ENCODE measurements around the gene CENATAC.

The CENATAC gene

DNA sequence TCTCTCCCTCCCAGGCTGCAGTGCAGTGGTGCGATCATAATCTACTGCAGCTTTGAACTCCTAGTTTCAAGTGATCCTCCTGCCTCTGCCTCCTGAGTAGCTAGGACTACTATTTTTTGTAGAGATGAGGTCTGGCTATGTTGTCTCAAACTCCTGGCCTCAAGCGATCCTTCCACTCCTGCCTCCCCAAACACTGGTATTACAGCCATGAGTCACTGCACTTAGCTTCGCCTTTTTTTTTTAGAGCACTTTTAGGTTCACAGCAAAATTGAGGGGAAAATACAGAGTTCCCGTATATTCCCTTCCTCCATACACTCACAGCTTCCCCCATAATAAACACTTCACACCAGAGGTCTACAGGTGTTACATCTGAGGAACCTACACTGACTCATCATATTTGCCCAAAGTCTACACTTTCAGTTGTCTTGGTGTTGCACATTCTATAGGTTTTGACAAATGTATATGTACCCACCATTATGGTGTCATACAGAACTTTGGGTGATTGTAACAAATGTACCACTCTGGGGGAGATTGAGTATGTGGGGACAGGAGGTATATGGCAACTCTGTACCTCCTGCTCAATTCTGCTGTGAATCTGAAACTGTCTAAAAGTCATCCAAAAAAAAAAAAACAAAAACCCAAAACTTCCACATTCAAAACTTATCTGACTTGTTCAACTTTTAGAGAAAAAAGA, 44.0 kb downstream of the CENATAC start:
- H3K27me3 ChIP-seq (replicated peaks; ENCODE audit: insufficient read depth, low read length): no peaks in the 10 kb centered on the region
- 0 out of 2 replicates have a peak overlapping the region, but pooled peaks have one; percentile 56 for H2AFZ ChIP-seq (ENCODE audit: low read length)
- peaks cover 15% of the 10 kb centered on the region for H3K4me1 ChIP-seq (ENCODE audit: low read length)
- no peaks in the 10 kb centered on the region for H3K9me3 ChIP-seq (replicated peaks; ENCODE audit: insufficient read depth, low read length)
- H3K4me3 ChIP-seq (ENCODE audit: low read length): no peak overlapping the region
- peak overlapping the region; percentile 32; the same call in 1 of the 2 replicates for H3K27ac ChIP-seq (ENCODE audit: low read length)
- H3K9ac ChIP-seq (ENCODE audit: low read length): no peak overlapping the region
- H3F3A ChIP-seq (ENCODE audit: insufficient read depth, low read length): peaks cover 21% of the 10 kb centered on the region
- no peaks in the 10 kb centered on the region for H3K9me2 ChIP-seq (replicated peaks; ENCODE audit: insufficient read depth, low read length)
- peak overlapping the region; percentile 41; the same call in 1 of the 2 replicates for H3K4me2 ChIP-seq (ENCODE audit: low read depth, low read length)
- no peaks in the 10 kb centered on the region for H4K20me1 ChIP-seq (ENCODE audit: insufficient read depth, low read length)
- H3K36me3 ChIP-seq (replicated peaks; ENCODE audit: insufficient read depth, low read length): no peaks in the 10 kb centered on the region
- DNase-seq: peak; percentile 70
- TF ChIP-seq EZH2 (optimal IDR thresholded peaks at IDR 0.05; ENCODE audit: low read depth, low read length): no peak
- TF ChIP-seq EZH2phosphoT487 (IDR thresholded peaks at IDR 0.05; ENCODE audit: low read length): no peak
- no peak for TF ChIP-seq CTCF (IDR thresholded peaks at IDR 0.05; ENCODE audit: low read length)
- H3K79me2 ChIP-seq (ENCODE audit: low read length): no peaks in the 10 kb centered on the region

DNA sequence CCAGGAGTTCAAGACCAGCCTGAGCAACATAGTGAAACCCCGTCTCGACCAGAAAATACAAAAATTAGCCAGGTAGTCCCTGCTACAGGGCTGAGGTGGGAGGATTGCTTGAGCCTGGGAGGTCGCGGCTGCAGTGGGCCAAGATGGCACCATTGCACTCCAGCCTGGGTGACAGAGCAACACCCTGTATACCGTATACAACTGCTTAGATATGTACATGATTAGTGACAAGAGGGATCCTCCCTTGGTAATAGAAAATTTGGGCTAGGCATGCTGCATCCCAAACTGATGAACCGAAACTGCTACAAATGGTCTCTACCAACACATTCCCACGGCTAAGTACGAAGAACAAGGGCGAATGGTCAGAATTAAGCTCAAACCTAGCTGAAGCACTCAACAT, 45.0 kb downstream of the CENATAC start:
- TF ChIP-seq CTCF (IDR thresholded peaks at IDR 0.05; ENCODE audit: low read length) (no peak), EZH2phosphoT487 (IDR thresholded peaks at IDR 0.05; ENCODE audit: low read length) (no peak), EZH2 (optimal IDR thresholded peaks at IDR 0.05; ENCODE audit: low read depth, low read length) (no peak)

DNA sequence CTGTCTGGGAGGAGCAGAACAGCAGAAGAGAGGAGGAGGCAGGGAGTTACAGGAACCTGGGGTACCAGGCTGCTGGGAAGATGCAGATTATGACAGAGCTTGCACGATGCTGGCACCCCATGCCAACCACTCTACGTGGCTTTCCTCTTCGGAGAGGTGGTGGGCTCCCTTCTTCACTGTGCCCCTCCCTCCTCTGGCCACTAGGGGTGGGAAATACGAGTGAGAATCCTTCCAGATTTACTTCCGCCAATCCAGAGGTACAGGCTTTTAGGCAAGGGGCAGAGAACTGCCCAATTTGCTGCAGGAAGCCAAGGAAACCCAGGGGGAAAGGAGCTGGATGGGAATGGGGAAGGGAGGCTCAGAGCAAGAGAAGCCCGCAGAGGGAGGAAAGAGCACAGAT, 46.8 kb downstream of the CENATAC start:
- Histone ChIP-seq H3K4me2 (ENCODE audit: low read depth, low read length) (no peak overlapping the region), H3K9ac (ENCODE audit: low read length) (no peak overlapping the region), H2AFZ (ENCODE audit: low read length) (no peak overlapping the region), H3K4me3 (ENCODE audit: low read length) (no peak overlapping the region), H3K9me2 (replicated peaks; ENCODE audit: insufficient read depth, low read length) (no peaks in the 10 kb centered on the region), H3K4me1 (ENCODE audit: low read length) (peaks cover 15% of the 10 kb centered on the region), H3K79me2 (ENCODE audit: low read length) (peaks cover 4% of the 10 kb centered on the region; the same call in 1 of the 2 replicates), H3K27me3 (replicated peaks; ENCODE audit: insufficient read depth, low read length) (no peaks in the 10 kb centered on the region), H3K27ac (ENCODE audit: low read length) (no peak overlapping the region), H4K20me1 (ENCODE audit: insufficient read depth, low read length) (no peaks in the 10 kb centered on the region), H3K36me3 (replicated peaks; ENCODE audit: insufficient read depth, low read length) (0 out of 2 replicates have a peak, but pooled peaks cover 11% of the 10 kb centered on the region), H3K9me3 (replicated peaks; ENCODE audit: insufficient read depth, low read length) (no peaks in the 10 kb centered on the region), H3F3A (ENCODE audit: insufficient read depth, low read length) (peaks cover 21% of the 10 kb centered on the region)
- TF ChIP-seq CTCF (IDR thresholded peaks at IDR 0.05; ENCODE audit: low read length) (no peak), EZH2phosphoT487 (IDR thresholded peaks at IDR 0.05; ENCODE audit: low read length) (no peak), EZH2 (optimal IDR thresholded peaks at IDR 0.05; ENCODE audit: low read depth, low read length) (no peak)
- no peak for DNase-seq

More for the DNA sequence above, 45.0 kb downstream of the CENATAC start:
- no peak overlapping the region for H3K4me3 ChIP-seq (ENCODE audit: low read length)
- no peak overlapping the region for H3K9ac ChIP-seq (ENCODE audit: low read length)
- no peak overlapping the region for H2AFZ ChIP-seq (ENCODE audit: low read length)
- H3K4me2 ChIP-seq (ENCODE audit: low read depth, low read length): no peak overlapping the region
- no peaks in the 10 kb centered on the region for H3K9me2 ChIP-seq (replicated peaks; ENCODE audit: insufficient read depth, low read length)
- H3F3A ChIP-seq (ENCODE audit: insufficient read depth, low read length): peaks cover 21% of the 10 kb centered on the region
- no peaks in the 10 kb centered on the region for H4K20me1 ChIP-seq (ENCODE audit: insufficient read depth, low read length)
- no peak for DNase-seq
- H3K27me3 ChIP-seq (replicated peaks; ENCODE audit: insufficient read depth, low read length): no peaks in the 10 kb centered on the region
- H3K9me3 ChIP-seq (replicated peaks; ENCODE audit: insufficient read depth, low read length): no peaks in the 10 kb centered on the region
- peaks cover 15% of the 10 kb centered on the region for H3K4me1 ChIP-seq (ENCODE audit: low read length)
- H3K79me2 ChIP-seq (ENCODE audit: low read length): no peaks in the 10 kb centered on the region
- H3K36me3 ChIP-seq (replicated peaks; ENCODE audit: insufficient read depth, low read length): 0 out of 2 replicates have a peak, but pooled peaks cover 6% of the 10 kb centered on the region
- no peak overlapping the region for H3K27ac ChIP-seq (ENCODE audit: low read length)
